NT2/D1 (cell line): ENCODE measurements around the gene CDH4.

ENCODE experiments used
- SUZ12 ChIP-seq: IDR thresholded peaks from 2 replicates; pipeline ENCODE4 v1.6.1; 2011; ENCODE audit not compliant: insufficient read length, insufficient read depth; ENCODE audit errors: extremely low read depth
- YY1 ChIP-seq: IDR thresholded peaks from 2 replicates; pipeline ENCODE4 v1.6.1; 2011; ENCODE audit not compliant: insufficient read length, insufficient read depth
- ZNF274 ChIP-seq: IDR thresholded peaks from 2 replicates; pipeline ENCODE4 v1.6.1; 2011; ENCODE audit warnings: mild to moderate bottlenecking, low read depth, low read length

DNA sequence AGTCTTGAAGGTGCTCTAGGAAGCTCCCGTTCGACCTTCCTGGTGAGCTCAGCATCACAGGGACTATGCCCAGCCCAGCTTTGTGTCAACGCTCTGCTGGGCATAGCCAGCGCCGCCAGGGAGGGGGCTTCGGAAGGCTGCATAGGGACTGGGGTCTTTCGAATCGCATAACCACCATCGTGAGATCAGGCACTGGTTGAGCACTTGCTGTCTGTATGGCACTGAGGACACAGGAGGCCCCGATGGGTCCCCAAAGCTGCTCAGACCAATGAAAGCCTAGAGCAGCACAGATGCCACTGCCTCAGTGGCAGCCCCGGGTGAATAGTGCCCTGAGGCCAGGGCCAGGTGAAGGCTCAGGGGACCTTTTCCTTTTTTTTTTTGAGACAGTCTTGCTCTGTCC, 716.9 kb downstream of the CDH4 start:
- TF ChIP-seq YY1 (no peak), ZNF274 (no peak), SUZ12 (no peak)
